Progenitor cell of endocrine pancreas (in vitro differentiated cells): ENCODE measurements around the gene MCTP1. TPM values are rescaled to one million over a fixed set of nuclear protein-coding genes. Genes with fewer than 3 reads are reported as not detected.
"Not testable (repeated sequence)": the region's sequence is repeated elsewhere in the genome, so short reads cannot be mapped to it uniquely, and the experiment has no call there.

Experiments
- DNase-seq: peaks from one replicate; pipeline ENCODE4 v3.0.0; 2021; ENCODE audit warnings: low spot score; ENCODE audit not compliant: unreplicated experiment
- H3K27ac Mint-ChIP-seq: 2 replicates; pipeline ENCODE4 v1.8.0; 2021; ENCODE audit warnings: mild to moderate bottlenecking, moderate library complexity, mixed read lengths
- H3K27me3 Mint-ChIP-seq: 2 replicates; pipeline ENCODE4 v1.8.0; 2021; ENCODE audit warnings: mixed read lengths
- H3K36me3 Mint-ChIP-seq: 2 replicates; pipeline ENCODE4 v1.8.0; 2022; ENCODE audit warnings: mixed read lengths; ENCODE audit not compliant: insufficient read depth
- H3K4me1 Mint-ChIP-seq: 2 replicates; pipeline ENCODE4 v1.8.0; 2021; ENCODE audit warnings: low read depth, mixed read lengths
- H3K4me3 Mint-ChIP-seq: 2 replicates; pipeline ENCODE4 v1.8.0; 2021; ENCODE audit warnings: low read depth, mild to moderate bottlenecking, moderate library complexity, mixed read lengths
- H3K9me3 Mint-ChIP-seq: 2 replicates; pipeline ENCODE4 v1.8.0; 2021; ENCODE audit warnings: low read depth, mixed read lengths
- CTCF ChIP-seq: fragments of 200-600 bp; sonication (generic); IDR thresholded peaks from one replicate; pipeline ENCODE4 v1.5.0; 2021; ENCODE audit warnings: antibody characterized with exemption, mild to moderate bottlenecking; ENCODE audit not compliant: unreplicated experiment
- total RNA-seq: library from RNA; stranded (reverse); gene quantifications from 2 replicates; pipeline ENCODE4 v1.2.1, GENCODE V29; 2021

Gene MCTP1
- total RNA-seq, 1 donor from 2014 or later, result 1.7 TPM

- no peak for DNase-seq
- H3K27ac Mint-ChIP-seq, result no peak overlapping the region
- H3K36me3 Mint-ChIP-seq, result no peaks in the 10 kb centered on the region
- no peak for TF ChIP-seq CTCF
- no peaks in the 10 kb centered on the region for H3K9me3 Mint-ChIP-seq
- no peaks in the 10 kb centered on the region for H3K27me3 Mint-ChIP-seq
- no peaks in the 10 kb centered on the region for H3K4me1 Mint-ChIP-seq
- no peak overlapping the region for H3K4me3 Mint-ChIP-seq
Observed at GRCh38 chr5:94841598-94842322, 443.1 kb downstream of the MCTP1 start.

- no peak overlapping the region for H3K27ac Mint-ChIP-seq
- H3K9me3 Mint-ChIP-seq, result no peaks in the 10 kb centered on the region
- no peaks in the 10 kb centered on the region for H3K4me1 Mint-ChIP-seq
- H3K36me3 Mint-ChIP-seq, result no peaks in the 10 kb centered on the region
- no peak overlapping the region for H3K4me3 Mint-ChIP-seq
- no peak for DNase-seq
- no peak for TF ChIP-seq CTCF
- no peaks in the 10 kb centered on the region for H3K27me3 Mint-ChIP-seq
Observed at GRCh38 chr5:94833851-94834250, 451.0 kb downstream of the MCTP1 start.

- Mint-ChIP-seq H3K27me3 (peaks cover under 1% of the 10 kb centered on the region), H3K27ac (no peak overlapping the region), H3K4me1 (no peaks in the 10 kb centered on the region), H3K4me3 (no peak overlapping the region), H3K36me3 (no peaks in the 10 kb centered on the region), H3K9me3 (peaks cover under 1% of the 10 kb centered on the region)
- no peak for TF ChIP-seq CTCF
- DNase-seq, result no peak
Observed at GRCh38 chr5:94832685-94833084, 452.2 kb downstream of the MCTP1 start.

- peak; percentile 30 for TF ChIP-seq CTCF
- no peak overlapping the region for H3K4me3 Mint-ChIP-seq
- H3K27ac Mint-ChIP-seq, result no peak overlapping the region
- H3K9me3 Mint-ChIP-seq, result peaks cover 4% of the 10 kb centered on the region
- H3K27me3 Mint-ChIP-seq, result peaks cover 4% of the 10 kb centered on the region
- H3K4me1 Mint-ChIP-seq, result peaks cover 2% of the 10 kb centered on the region
- DNase-seq, result no peak
- H3K36me3 Mint-ChIP-seq, result no peaks in the 10 kb centered on the region
Observed at GRCh38 chr5:94830520-94830919, 454.4 kb downstream of the MCTP1 start.

GRCh38 chr5:94828222-94828621 lies 456.7 kb downstream of the MCTP1 start:
- not testable (repeated sequence) for DNase-seq, H3K4me1 Mint-ChIP-seq, H3K36me3 Mint-ChIP-seq, H3K4me3 Mint-ChIP-seq, H3K27me3 Mint-ChIP-seq, H3K27ac Mint-ChIP-seq, H3K9me3 Mint-ChIP-seq

GRCh38 chr5:94820488-94820887 lies 464.4 kb downstream of the MCTP1 start:
- H3K9me3 Mint-ChIP-seq, result no peaks in the 10 kb centered on the region
- H3K36me3 Mint-ChIP-seq, result no peaks in the 10 kb centered on the region
- H3K27ac Mint-ChIP-seq, result no peak overlapping the region

More at GRCh38 chr5:94820488-94820887, 464.4 kb downstream of the MCTP1 start:
- H3K27me3 Mint-ChIP-seq, result no peaks in the 10 kb centered on the region
- H3K4me1 Mint-ChIP-seq, result no peaks in the 10 kb centered on the region
- no peak for DNase-seq
- TF ChIP-seq CTCF, result no peak
- no peak overlapping the region for H3K4me3 Mint-ChIP-seq
